Naive thymus-derived CD8-positive, alpha-beta T cell (primary cell): ENCODE measurements around the gene GRAMD1A. TPM values are rescaled to one million over a fixed set of nuclear protein-coding genes. Genes with fewer than 3 reads are reported as not detected.

Experiments used
- ATAC-seq, 2 donors: fragments of 150-1000 bp; cut with Tn5 transposase in 1 of 2; sonication (Bioruptor Pico), chemical (Tn5 transposase) in 1 of 2; 1 replicate in 1 of 2; 2 replicates in 1 of 2; pipeline ENCODE4 v1.10.0; 2021; ENCODE audit warnings: mild to moderate bottlenecking in 2 of 2, moderate library complexity in 2 of 2
- POLR2A ChIA-PET: fragments of 350-600 bp; sonication (Branson Sonifier 250); formaldehyde crosslinking; loops from one replicate; lab custom pipeline; 2021; ENCODE audit warnings: antibody characterized with exemption; lab: Charles Lee
- DNase-seq, 10 donors: peaks; one replicate each; pipeline versions ENCODE4 v3.0.0 to v3.0.0-alpha.2; 2020 to 2022
- H3K27ac Mint-ChIP-seq, 10 donors: one replicate each; pipeline ENCODE4 v1.8.0; 2020 to 2022; ENCODE audit warnings: mild to moderate bottlenecking in 10 of 10, mixed read lengths in 10 of 10, moderate library complexity in 4 of 10, inconsistent platforms in 1 of 10
- H3K27me3 Mint-ChIP-seq, 5 donors: one replicate each; pipeline ENCODE4 v1.8.0; 2021 to 2022; ENCODE audit warnings: mixed read lengths in 5 of 5
- H3K36me3 Mint-ChIP-seq, 3 donors: one replicate each; pipeline ENCODE4 v1.8.0; 2020 to 2022; ENCODE audit warnings: mixed read lengths in 3 of 3, mild to moderate bottlenecking in 2 of 3, inconsistent platforms in 1 of 3
- H3K4me1 Mint-ChIP-seq, 4 donors: one replicate each; pipeline ENCODE4 v1.8.0; 2021 to 2022; ENCODE audit warnings: mixed read lengths in 4 of 4
- H3K4me3 Mint-ChIP-seq, 10 donors: one replicate each; pipeline ENCODE4 v1.8.0; 2020 to 2022; ENCODE audit warnings: mild to moderate bottlenecking in 10 of 10, mixed read lengths in 10 of 10, moderate library complexity in 6 of 10, inconsistent platforms in 1 of 10
- H3K9me3 Mint-ChIP-seq, 9 donors: one replicate each; pipeline ENCODE4 v1.8.0; 2020 to 2022; ENCODE audit warnings: mixed read lengths in 9 of 9, mild to moderate bottlenecking in 3 of 9, inconsistent platforms in 1 of 9, moderate library complexity in 1 of 9
- polyA plus RNA-seq, 3 donors: library from polyadenylated mRNA; unstranded; fragments of 300-500 nt; fragmentation: Illumina TruSeq; gene quantifications; one replicate each; pipeline ENCODE4 v1.2.3, GENCODE V29; 2021
- total RNA-seq, 8 experiments: library from RNA in 2 of 8; stranded (reverse) in 2 of 8; gene quantifications; one replicate each; pipeline ENCODE4 v1.2.3 and lab custom pipeline; 2021 to 2026

GRAMD1A gene
- total and polyA plus RNA-seq, 5 experiments from 2014 or later: 29.5 to 335 (median 77.0) TPM

DNA sequence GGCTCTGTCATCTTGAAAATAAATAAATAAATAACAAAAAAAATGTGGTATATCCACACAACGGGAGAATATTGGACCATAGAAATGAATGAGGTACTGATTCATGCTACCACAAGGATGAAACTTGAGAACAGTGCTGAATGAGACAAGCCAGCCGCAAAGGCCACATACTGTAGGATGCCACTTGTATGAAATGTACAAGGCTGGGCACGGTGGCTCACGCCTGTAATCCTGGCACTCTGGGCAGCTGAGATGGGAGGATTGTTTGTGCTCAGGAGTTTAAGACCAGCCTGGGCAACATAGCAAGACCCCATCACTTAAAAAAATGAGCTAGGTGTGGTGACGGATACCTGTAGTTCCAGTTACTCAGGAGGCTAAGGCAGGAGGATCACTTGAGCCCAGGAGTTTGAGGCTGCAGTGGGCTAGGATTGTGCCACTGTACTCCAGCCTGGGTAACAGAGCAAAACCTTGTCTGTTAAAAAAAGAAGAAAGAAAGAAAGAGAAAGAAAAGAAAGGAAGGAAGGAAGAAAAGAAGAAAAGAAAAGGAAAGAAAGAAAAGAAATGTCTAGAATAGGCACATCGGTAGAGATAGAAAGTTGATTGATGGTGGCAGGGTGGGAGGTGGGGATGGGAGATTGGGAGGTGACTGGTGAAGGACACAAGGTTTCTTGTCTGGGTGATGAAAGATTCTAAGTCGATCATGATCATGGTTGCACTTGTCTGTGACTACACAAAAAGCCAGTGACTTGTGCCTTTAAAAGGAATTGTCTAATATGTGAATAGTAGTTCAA, 61.7 kb downstream of the GRAMD1A start:
- Mint-ChIP-seq H3K9me3 (no peaks in the 10 kb centered on the region), H3K27ac (peak overlapping the region in 3 of 10 donors; percentile 21 to 53 (median 34)), H3K4me1 (peaks cover 0 to 2% (median under 1%) of the 10 kb centered on the region in 4 donors), H3K27me3 (peaks cover 0 to 3% (median 0%) of the 10 kb centered on the region in 5 donors), H3K4me3 (no peak overlapping the region), H3K36me3 (no peaks in the 10 kb centered on the region)
- DNase-seq (no peak), ATAC-seq (no peak)
- POLR2A ChIA-PET: interaction anchor here (0.6 to 0.8 kb wide), 2 partner anchors 59 to 64 kb away, joined by 3 read pairs; no protein-coding TSS in a partner anchor

DNA sequence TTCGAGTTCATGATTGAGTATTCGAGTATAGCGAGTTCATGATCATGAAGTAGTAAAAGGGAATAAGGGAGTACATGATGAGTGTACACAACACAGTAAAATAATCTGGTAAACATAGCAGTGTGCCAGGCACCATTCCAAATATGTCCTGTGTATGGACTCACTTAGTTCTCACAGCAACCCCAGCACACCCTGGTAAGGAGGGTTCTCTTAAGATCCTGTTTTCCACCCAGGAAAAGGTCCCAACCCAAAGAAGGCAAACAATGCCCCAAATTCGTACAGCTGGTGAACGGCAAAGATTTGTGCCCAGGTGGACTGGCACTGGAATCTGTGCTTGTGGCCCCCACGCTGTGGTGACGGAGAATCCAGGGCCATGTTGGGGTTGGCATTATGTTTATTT, 62.8 kb downstream of the GRAMD1A start:
- H3K27me3 Mint-ChIP-seq: peaks cover 0 to 2% (median 0%) of the 10 kb centered on the region in 5 donors

DNA sequence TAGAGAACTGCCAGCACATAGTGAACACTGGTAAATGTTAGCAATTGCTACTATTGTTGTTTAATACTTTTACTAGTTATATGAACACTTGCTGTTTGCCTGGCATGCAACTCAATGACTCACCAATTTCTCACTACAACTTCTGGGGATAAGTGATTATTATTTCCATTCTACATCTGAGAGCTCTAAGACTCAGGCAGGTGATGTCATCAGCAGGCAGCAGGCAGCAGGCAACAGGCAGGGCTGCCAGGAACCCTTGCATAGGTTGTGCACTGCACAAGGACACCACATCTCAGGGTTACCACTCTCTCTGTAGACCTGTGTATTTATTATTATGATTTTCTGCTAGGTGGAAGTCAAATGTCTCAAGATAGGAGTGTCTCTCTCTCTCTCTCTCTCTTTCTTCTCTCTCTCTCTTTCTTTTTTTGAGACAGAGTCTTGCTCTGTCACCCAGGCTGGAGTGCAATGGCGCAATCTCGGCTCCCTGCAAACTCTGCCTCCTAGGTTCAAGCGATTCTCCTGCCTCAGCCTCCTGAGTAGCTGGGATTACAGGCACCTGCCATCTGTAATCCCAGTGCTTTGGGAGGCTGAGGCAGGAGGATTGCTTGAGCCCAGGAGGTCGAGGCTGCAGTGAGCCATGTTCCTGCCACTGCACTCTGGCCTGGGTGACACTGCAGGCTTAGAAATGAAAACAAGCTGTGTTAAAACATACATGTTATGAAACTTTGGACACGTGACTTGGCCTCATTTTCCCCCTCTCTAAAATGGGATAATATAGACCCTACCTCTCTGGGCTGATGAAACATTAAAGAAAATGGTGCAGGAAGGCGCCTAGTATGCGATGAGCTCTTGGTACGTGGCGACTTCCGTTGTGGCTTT, 64.1 kb downstream of the GRAMD1A start:
- ATAC-seq (no peak), DNase-seq (no peak)
- POLR2A ChIA-PET: no interaction called here
- H3K27me3 Mint-ChIP-seq: peaks cover 0 to 2% (median 0%) of the 10 kb centered on the region in 5 donors
- H3K27ac Mint-ChIP-seq: peak overlapping the region in 1 of 10 donors; percentile 18
- no peaks in the 10 kb centered on the region for H3K9me3 Mint-ChIP-seq
- no peaks in the 10 kb centered on the region for H3K36me3 Mint-ChIP-seq
- peaks cover 0 to 6% (median 5%) of the 10 kb centered on the region in 4 donors for H3K4me1 Mint-ChIP-seq
- no peak overlapping the region for H3K4me3 Mint-ChIP-seq

More for the DNA sequence above, 62.8 kb downstream of the GRAMD1A start:
- DNase-seq (no peak), ATAC-seq (no peak)
- POLR2A ChIA-PET: interaction anchor here (0.8 kb wide), 1 partner anchor 60 kb away, joined by 3 read pairs; no protein-coding TSS in a partner anchor
- no peaks in the 10 kb centered on the region for H3K36me3 Mint-ChIP-seq
- no peak overlapping the region for H3K4me3 Mint-ChIP-seq
- H3K4me1 Mint-ChIP-seq: peaks cover 0 to 6% (median 5%) of the 10 kb centered on the region in 4 donors
- H3K9me3 Mint-ChIP-seq: no peaks in the 10 kb centered on the region
- H3K27ac Mint-ChIP-seq: no peak overlapping the region

DNA sequence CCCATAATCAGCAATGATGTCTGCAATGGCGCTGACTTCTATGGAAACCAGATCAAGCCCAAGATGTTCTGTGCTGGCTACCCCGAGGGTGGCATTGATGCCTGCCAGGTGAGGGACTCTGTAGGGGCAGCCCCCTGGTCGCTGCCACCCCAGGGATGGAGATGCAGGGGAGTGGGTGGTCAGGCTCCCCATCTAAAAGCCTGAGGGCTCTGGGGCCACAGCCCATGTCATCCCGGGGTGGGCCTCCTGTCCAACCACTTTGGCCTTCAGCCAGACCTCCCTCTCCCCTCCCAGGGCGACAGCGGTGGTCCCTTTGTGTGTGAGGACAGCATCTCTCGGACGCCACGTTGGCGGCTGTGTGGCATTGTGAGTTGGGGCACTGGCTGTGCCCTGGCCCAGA, 65.5 kb downstream of the GRAMD1A start:
- DNase-seq (no peak), ATAC-seq (no peak)
- Mint-ChIP-seq H3K27ac (no peak overlapping the region), H3K4me1 (peaks cover 0 to 6% (median 5%) of the 10 kb centered on the region in 4 donors), H3K9me3 (peaks cover 0 to 4% (median 0%) of the 10 kb centered on the region in 9 donors), H3K36me3 (peaks cover 0 to 1% (median 0%) of the 10 kb centered on the region in 3 donors), H3K4me3 (no peak overlapping the region), H3K27me3 (peaks cover 0 to 2% (median 0%) of the 10 kb centered on the region in 5 donors)
- POLR2A ChIA-PET: no interaction called here

DNA sequence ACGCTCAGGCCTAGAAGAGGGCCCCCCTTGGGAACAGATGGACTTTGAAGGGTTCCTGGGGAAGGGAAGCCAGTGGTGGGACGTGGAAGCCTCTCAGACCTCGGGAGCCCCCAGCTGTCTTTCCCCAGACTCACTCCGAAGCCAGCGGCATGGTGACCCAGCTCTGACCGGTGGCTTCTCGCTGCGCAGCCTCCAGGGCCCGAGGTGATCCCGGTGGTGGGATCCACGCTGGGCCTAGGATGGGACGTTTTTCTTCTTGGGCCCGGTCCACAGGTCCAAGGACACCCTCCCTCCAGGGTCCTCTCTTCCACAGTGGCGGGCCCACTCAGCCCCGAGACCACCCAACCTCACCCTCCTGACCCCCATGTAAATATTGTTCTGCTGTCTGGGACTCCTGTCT, 66.0 kb downstream of the GRAMD1A start:
- Mint-ChIP-seq H3K9me3 (peaks cover 0 to 8% (median 0%) of the 10 kb centered on the region in 9 donors), H3K27ac (peak overlapping the region in 1 of 10 donors; percentile 34), H3K27me3 (peaks cover 0 to 2% (median 0%) of the 10 kb centered on the region in 5 donors), H3K4me1 (peaks cover 0 to 6% (median 5%) of the 10 kb centered on the region in 4 donors), H3K4me3 (no peak overlapping the region), H3K36me3 (peaks cover 0 to 4% (median 0%) of the 10 kb centered on the region in 3 donors)
- POLR2A ChIA-PET: interaction anchor here (0.5 to 2.4 kb wide), 3 partner anchors 45 to 587 kb away, joined by 3 to 6 read pairs (median 5); no protein-coding TSS in a partner anchor
- ATAC-seq (no peak), DNase-seq (no peak)

DNA sequence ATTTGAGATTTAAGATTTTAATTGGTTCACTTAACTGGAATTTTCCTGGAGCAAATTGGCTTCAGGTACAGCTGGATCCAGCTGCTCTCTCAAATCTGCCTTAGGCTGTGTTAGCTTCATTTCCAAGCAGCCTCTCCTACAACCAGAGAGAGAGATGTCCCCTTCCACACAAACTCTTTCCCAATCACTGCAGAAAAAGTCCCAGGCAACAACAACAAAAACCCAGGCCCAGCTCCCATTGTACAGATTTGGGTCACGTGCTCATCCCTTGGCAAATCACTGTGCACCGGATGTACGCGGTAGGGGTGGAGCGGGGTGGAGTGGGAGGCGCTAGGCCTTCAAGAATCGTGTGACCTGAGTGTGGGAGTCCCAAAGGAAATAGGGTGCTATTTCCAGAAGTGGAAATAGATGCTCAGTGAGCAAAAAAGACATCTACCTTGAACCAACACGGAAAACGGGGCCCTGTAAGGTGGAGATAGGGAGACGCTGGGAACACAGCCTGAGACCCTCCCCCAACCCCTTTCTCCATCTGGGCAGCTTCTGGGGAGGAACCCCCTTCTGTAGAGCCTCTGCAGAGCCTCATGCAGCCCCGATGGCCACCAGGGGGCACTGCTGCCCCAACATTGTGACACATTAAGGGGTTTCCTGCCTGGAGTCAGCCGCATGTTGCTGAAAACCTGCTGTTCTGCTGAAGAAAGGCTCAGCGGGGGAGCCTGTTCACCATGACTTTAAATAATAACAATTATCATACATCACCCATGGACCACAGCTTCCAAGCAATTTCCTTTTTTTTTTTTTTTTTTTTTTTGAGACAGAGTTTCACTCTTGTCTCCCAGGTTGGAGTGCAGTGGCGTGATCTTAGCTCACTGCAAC, 66.8 kb downstream of the GRAMD1A start:
- Mint-ChIP-seq H3K36me3 (peaks cover 0 to 4% (median 0%) of the 10 kb centered on the region in 3 donors), H3K9me3 (peaks cover 0 to 8% (median 0%) of the 10 kb centered on the region in 9 donors), H3K27ac (peak overlapping the region in 4 of 10 donors; percentile 15 to 83 (median 69)), H3K27me3 (peaks cover 0 to 2% (median 0%) of the 10 kb centered on the region in 5 donors), H3K4me1 (peaks cover 0 to 6% (median 5%) of the 10 kb centered on the region in 4 donors), H3K4me3 (no peak overlapping the region)
- DNase-seq: peak; percentile 74 to 94 (median 88)
- POLR2A ChIA-PET: interaction anchor here (0.5 to 2.4 kb wide), 5 partner anchors 45 to 586 kb away, joined by 3 to 6 read pairs (median 3); no protein-coding TSS in a partner anchor
- ATAC-seq: peak; percentile 96 to 99

DNA sequence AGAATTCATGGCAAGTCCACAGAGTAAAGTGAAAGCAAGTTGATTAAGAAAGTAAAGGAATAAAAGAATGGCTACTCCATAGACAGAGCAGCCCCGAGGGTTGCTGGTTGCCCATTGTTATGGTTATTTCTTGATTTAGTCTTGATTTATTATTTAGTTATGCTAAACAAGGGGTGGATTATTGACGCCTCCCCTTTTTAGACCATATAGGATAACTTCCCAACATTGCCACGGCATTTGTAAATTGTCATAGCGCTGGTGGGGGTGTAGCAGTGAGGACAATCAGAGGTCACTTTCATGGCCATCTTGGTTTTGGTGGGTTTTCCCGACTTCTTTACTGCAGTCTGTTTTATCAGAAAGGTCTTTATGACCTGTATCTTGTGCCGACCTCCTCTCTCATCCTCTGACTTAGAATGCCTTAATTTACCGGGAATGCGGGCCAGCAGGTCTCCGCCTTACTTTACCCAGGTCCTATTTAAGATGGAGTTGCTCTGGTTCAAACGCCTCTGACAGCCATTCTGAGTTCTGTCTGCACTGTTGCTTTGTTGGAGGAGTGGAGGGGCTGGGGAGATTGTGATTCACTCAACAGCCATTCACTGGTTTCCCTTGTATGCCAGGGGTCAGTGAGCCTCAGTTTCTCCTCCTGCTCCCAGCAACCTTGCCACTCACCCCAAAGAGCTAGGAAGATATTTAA, 69.0 kb downstream of the GRAMD1A start:
- Mint-ChIP-seq H3K27me3 (peaks cover 0 to 1% (median 0%) of the 10 kb centered on the region in 5 donors), H3K36me3 (peaks cover 0 to 4% (median 0%) of the 10 kb centered on the region in 3 donors), H3K4me3 (peak overlapping the region in 1 of 10 donors; percentile 20), H3K9me3 (peaks cover 0 to 8% (median 0%) of the 10 kb centered on the region in 9 donors), H3K4me1 (peaks cover 0 to 6% (median 5%) of the 10 kb centered on the region in 4 donors), H3K27ac (peak overlapping the region in 2 of 10 donors; percentile 7 to 17)
- POLR2A ChIA-PET: no interaction called here
- ATAC-seq (no peak), DNase-seq (no peak)

DNA sequence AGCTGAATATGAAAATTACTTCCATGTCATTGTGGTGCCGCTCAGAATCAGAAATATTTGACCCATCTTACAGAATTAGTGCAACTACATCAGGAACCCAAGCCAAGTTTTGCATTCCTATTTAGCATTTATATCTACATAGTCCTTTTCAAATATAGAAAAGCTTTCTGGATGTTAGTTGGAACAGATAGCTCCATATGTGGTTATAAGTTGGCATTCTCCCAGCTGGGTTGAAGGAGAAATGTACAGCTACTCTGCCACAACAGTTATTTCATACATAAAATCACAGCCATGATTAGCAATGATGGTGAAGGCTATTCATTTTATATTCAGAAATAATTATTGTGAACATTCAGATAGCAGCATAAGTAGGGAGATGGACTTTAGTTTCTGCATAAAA, 69.6 kb downstream of the GRAMD1A start:
- Mint-ChIP-seq H3K27ac (no peak overlapping the region), H3K4me1 (peaks cover 0 to 6% (median 5%) of the 10 kb centered on the region in 4 donors), H3K4me3 (no peak overlapping the region), H3K36me3 (peaks cover 0 to 4% (median 0%) of the 10 kb centered on the region in 3 donors), H3K9me3 (peaks cover 0 to 8% (median 0%) of the 10 kb centered on the region in 9 donors), H3K27me3 (peaks cover 0 to 1% (median 0%) of the 10 kb centered on the region in 5 donors)
- no peak for DNase-seq
- no peak for ATAC-seq
- POLR2A ChIA-PET: interaction anchor here (1.2 kb wide), 1 partner anchor 35 kb away, joined by 3 read pairs; no protein-coding TSS in a partner anchor

DNA sequence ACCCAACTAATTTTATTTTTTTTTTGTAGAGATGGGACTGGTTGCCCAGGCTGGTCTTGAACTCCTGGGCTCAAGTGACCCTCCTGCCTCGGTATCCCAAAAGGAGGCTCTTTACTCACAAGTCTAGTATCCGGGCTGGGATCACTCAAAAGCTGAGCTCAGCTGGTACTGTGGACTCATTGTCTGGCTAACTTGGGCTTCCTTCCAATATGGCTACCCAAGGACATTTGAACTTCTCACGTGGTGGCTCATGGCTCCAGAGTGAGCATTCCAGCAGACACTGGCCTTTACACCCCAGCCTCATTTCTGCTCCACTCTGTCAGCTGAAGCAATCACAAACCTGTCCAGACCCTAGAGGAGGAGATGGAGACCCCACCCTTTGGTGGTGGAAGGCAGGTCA, 70.3 kb downstream of the GRAMD1A start:
- Mint-ChIP-seq H3K27me3 (peaks cover 0 to 1% (median 0%) of the 10 kb centered on the region in 5 donors), H3K27ac (no peak overlapping the region), H3K9me3 (peaks cover 0 to 8% (median 0%) of the 10 kb centered on the region in 9 donors), H3K36me3 (peaks cover 0 to 4% (median 0%) of the 10 kb centered on the region in 3 donors), H3K4me1 (peaks cover 0 to 9% (median 5%) of the 10 kb centered on the region in 4 donors), H3K4me3 (no peak overlapping the region)
- ATAC-seq (no peak), DNase-seq (no peak)
- POLR2A ChIA-PET: interaction anchor here (1.2 kb wide), 1 partner anchor 36 kb away, joined by 3 read pairs; no protein-coding TSS in a partner anchor

DNA sequence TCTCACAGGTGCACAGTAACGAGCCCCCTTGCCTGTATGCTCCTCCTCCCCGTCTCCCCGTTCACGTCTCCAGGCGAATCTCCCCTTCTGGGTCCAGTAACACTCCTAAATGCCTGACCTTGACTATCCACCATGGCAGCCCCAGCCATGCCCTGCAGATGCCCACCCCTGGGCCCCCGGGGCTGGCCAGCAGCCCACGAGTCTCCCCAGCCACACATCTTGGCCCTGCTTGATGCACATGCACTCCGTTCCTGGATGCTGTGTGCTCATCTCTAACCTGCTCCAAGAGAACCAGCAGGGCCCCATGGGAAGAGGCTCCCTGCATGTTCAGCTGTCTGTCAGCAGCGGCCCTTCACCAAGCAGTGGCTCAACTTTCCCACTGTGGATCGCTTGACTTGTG, 73.4 kb downstream of the GRAMD1A start:
- H3K9me3 Mint-ChIP-seq: peaks cover 0 to 8% (median 0%) of the 10 kb centered on the region in 9 donors
- H3K27ac Mint-ChIP-seq: no peak overlapping the region
- no peak overlapping the region for H3K4me3 Mint-ChIP-seq
- no peak for DNase-seq
- H3K27me3 Mint-ChIP-seq: peaks cover 0 to 11% (median 7%) of the 10 kb centered on the region in 5 donors
- H3K4me1 Mint-ChIP-seq: peaks cover 0 to 6% (median 2%) of the 10 kb centered on the region in 4 donors
- no peak for ATAC-seq
- peaks cover 0 to 4% (median 0%) of the 10 kb centered on the region in 3 donors for H3K36me3 Mint-ChIP-seq
- POLR2A ChIA-PET: no interaction called here

DNA sequence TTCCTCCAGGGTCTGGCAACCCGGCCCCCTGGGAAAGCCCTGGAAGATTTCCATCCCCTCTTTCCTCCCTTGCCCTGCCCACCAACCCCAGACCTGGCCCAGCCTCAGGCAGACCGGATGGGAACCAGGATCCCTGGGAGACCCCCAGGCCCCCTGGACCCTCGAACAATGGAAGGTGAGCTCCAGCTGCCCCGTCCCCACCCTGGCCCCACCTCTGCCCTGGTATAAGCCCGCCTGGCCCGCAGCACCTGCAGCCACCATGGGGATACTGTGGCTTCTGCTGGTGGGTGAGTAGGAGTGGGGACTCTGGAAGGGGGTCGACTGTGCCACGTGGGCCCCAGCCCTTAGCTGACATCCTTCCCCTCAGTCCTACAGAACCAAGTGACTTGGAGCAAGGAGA, 73.8 kb downstream of the GRAMD1A start:
- Mint-ChIP-seq H3K4me3 (no peak overlapping the region), H3K4me1 (peaks cover 0 to 6% (median 3%) of the 10 kb centered on the region in 4 donors), H3K27ac (no peak overlapping the region), H3K27me3 (peaks cover 0 to 14% (median 7%) of the 10 kb centered on the region in 5 donors), H3K36me3 (peaks cover 0 to 4% (median 0%) of the 10 kb centered on the region in 3 donors), H3K9me3 (peaks cover 0 to 8% (median 0%) of the 10 kb centered on the region in 9 donors)
- POLR2A ChIA-PET: no interaction called here
- DNase-seq (no peak), ATAC-seq (no peak)
